HEK293 (cell line): ENCODE measurements around the gene ATF5.

Experiments
- CTCF ChIA-PET: fragments of 350-600 bp; formaldehyde crosslinking; extraction: SDS; loops from one replicate; lab custom pipeline; 2021; ENCODE audit warnings: antibody characterized with exemption; lab: Yijun Ruan, JAX
- POLR2A ChIA-PET: fragments of 300-600 bp; formaldehyde crosslinking; extraction: SDS; loops from one replicate; lab custom pipeline; 2020; ENCODE audit warnings: antibody characterized with exemption, inconsistent platforms; lab: Yijun Ruan, JAX
- H3K27ac ChIP-seq: fragments of 200-500 bp; sonication (Bioruptor generic); 2 replicates; pipeline ENCODE4 v1.5.1; 2014; ENCODE audit warnings: low read depth, low read length, control low read depth, inconsistent platforms; ENCODE audit errors: extremely low read depth
- H3K36me3 ChIP-seq, 2 experiments: fragments of 200-500 bp in 1 of 2; sonication (Bioruptor generic) in 1 of 2; 1 replicate in 1 of 2; 2 replicates in 1 of 2; pipeline ENCODE4 v1.5.1; 2014 to 2017; ENCODE audit warnings: inconsistent platforms in 2 of 2, low read length in 2 of 2; ENCODE audit not compliant: control insufficient read depth in 2 of 2, insufficient read depth in 1 of 2
- H3K4me1 ChIP-seq: fragments of 200-500 bp; sonication (Bioruptor generic); 2 replicates; pipeline ENCODE4 v1.5.1; 2014; ENCODE audit warnings: mild to moderate bottlenecking, low read length, inconsistent platforms; ENCODE audit not compliant: control insufficient read depth, insufficient read depth
- H3K4me3 ChIP-seq: 2 replicates; pipeline ENCODE4 v1.5.1; 2011; ENCODE audit warnings: low read depth, mild to moderate bottlenecking, control low read depth, low read length, moderate library complexity
- H3K9me3 ChIP-seq: fragments of 200-500 bp; sonication (Bioruptor generic); 2 replicates; pipeline ENCODE4 v1.5.1; 2014; ENCODE audit warnings: low read depth, low read length, inconsistent platforms; ENCODE audit not compliant: control insufficient read depth, insufficient read depth
- GLI2 ChIP-seq: fragments of 450-650 bp; formaldehyde crosslinking; IDR thresholded peaks from 2 replicates; pipeline ENCODE4; 2017; ENCODE audit warnings: missing biosample characterization, missing genetic modification characterization, low read depth, borderline replicate concordance
- GLIS1 ChIP-seq: fragments of 450-650 bp; formaldehyde crosslinking; IDR thresholded peaks from 2 replicates; pipeline ENCODE4 v1.5.1; 2016; ENCODE audit warnings: missing biosample characterization, missing genetic modification characterization
- OSR2 ChIP-seq: fragments of 450-650 bp; formaldehyde crosslinking; IDR thresholded peaks from 2 replicates; pipeline ENCODE4 v1.5.1; 2016; ENCODE audit warnings: missing biosample characterization, missing genetic modification characterization
- SCRT1 ChIP-seq: fragments of 450-650 bp; formaldehyde crosslinking; IDR thresholded peaks from 2 replicates; pipeline ENCODE4 v1.5.1; 2016; ENCODE audit warnings: missing biosample characterization, missing genetic modification characterization, borderline replicate concordance
- SP7 ChIP-seq: fragments of 450-650 bp; formaldehyde crosslinking; IDR thresholded peaks from 2 replicates; pipeline ENCODE4 v1.5.1; 2016; ENCODE audit warnings: missing biosample characterization, missing genetic modification characterization
- ZBTB48 ChIP-seq: fragments of 450-650 bp; formaldehyde crosslinking; IDR thresholded peaks from 2 replicates; pipeline ENCODE4 v1.5.1; 2016; ENCODE audit warnings: missing biosample characterization, missing genetic modification characterization
- ZBTB7A ChIP-seq: fragments of 450-650 bp; formaldehyde crosslinking; IDR thresholded peaks from 2 replicates; pipeline ENCODE4 v1.5.1; 2016; ENCODE audit warnings: low read depth, missing biosample characterization, missing genetic modification characterization
- ZFP41 ChIP-seq: fragments of 450-650 bp; formaldehyde crosslinking; IDR thresholded peaks from 2 replicates; pipeline ENCODE4 v1.5.1; 2016; ENCODE audit warnings: missing biosample characterization, missing genetic modification characterization, borderline replicate concordance
- ZNF10 ChIP-seq: fragments of 450-650 bp; formaldehyde crosslinking; IDR thresholded peaks from 2 replicates; pipeline ENCODE4 v1.5.1; 2017; ENCODE audit warnings: missing biosample characterization, missing genetic modification characterization
- ZNF146 ChIP-seq: fragments of 450-650 bp; formaldehyde crosslinking; IDR thresholded peaks from 2 replicates; pipeline ENCODE4 v1.5.1; 2016; ENCODE audit warnings: missing biosample characterization, missing genetic modification characterization
- ZNF175 ChIP-seq: fragments of 450-650 bp; formaldehyde crosslinking; IDR thresholded peaks from 2 replicates; pipeline ENCODE4 v1.5.1; 2016; ENCODE audit warnings: missing biosample characterization, missing genetic modification characterization
- ZNF24 ChIP-seq: fragments of 450-650 bp; formaldehyde crosslinking; IDR thresholded peaks from 2 replicates; pipeline ENCODE4 v1.5.1; 2016; ENCODE audit warnings: missing biosample characterization, missing genetic modification characterization
- ZNF266 ChIP-seq: fragments of 450-650 bp; formaldehyde crosslinking; IDR thresholded peaks from 2 replicates; pipeline ENCODE4 v1.5.1; 2016; ENCODE audit warnings: missing biosample characterization, missing genetic modification characterization, low read depth
- ZNF335 ChIP-seq: fragments of 450-650 bp; formaldehyde crosslinking; conservative IDR thresholded peaks from 2 replicates; pipeline ENCODE4 v1.5.1; 2016; ENCODE audit warnings: missing biosample characterization, missing genetic modification characterization
- ZNF394 ChIP-seq: fragments of 450-650 bp; formaldehyde crosslinking; IDR thresholded peaks from 2 replicates; pipeline ENCODE4 v1.5.1; 2016; ENCODE audit warnings: missing biosample characterization, missing genetic modification characterization, mild to moderate bottlenecking, moderate library complexity, borderline replicate concordance
- ZNF501 ChIP-seq: fragments of 450-650 bp; formaldehyde crosslinking; IDR thresholded peaks from 2 replicates; pipeline ENCODE4 v1.5.1; 2016; ENCODE audit warnings: missing biosample characterization, missing genetic modification characterization
- ZNF510 ChIP-seq: fragments of 450-650 bp; formaldehyde crosslinking; IDR thresholded peaks from 2 replicates; pipeline ENCODE4 v1.5.1; 2018; ENCODE audit warnings: mild to moderate bottlenecking, missing genetic modification characterization, missing biosample characterization; ENCODE audit not compliant: insufficient replicate concordance
- ZNF530 ChIP-seq: fragments of 450-650 bp; formaldehyde crosslinking; IDR thresholded peaks from 2 replicates; pipeline ENCODE4 v1.5.1; 2016; ENCODE audit warnings: low read depth, missing biosample characterization, missing genetic modification characterization
- ZNF549 ChIP-seq: fragments of 450-650 bp; IDR thresholded peaks from 2 replicates; pipeline ENCODE4 v1.5.1; 2018; ENCODE audit warnings: missing biosample characterization, missing genetic modification characterization, mild to moderate bottlenecking, inconsistent platforms, moderate library complexity
- ZNF623 ChIP-seq: fragments of 450-650 bp; formaldehyde crosslinking; IDR thresholded peaks from 2 replicates; pipeline ENCODE4 v1.5.1; 2016; ENCODE audit warnings: missing biosample characterization, missing genetic modification characterization
- ZNF629 ChIP-seq: fragments of 450-650 bp; formaldehyde crosslinking; IDR thresholded peaks from 2 replicates; pipeline ENCODE4 v1.5.1; 2017; ENCODE audit warnings: missing biosample characterization, missing genetic modification characterization
- ZNF837 ChIP-seq: fragments of 450-650 bp; formaldehyde crosslinking; IDR thresholded peaks from 2 replicates; pipeline ENCODE4 v1.5.1; 2016; ENCODE audit warnings: missing biosample characterization, missing genetic modification characterization
- ZSCAN30 ChIP-seq: fragments of 450-650 bp; IDR thresholded peaks from 2 replicates; pipeline ENCODE4 v1.5.1; 2018; ENCODE audit warnings: missing biosample characterization, mild to moderate bottlenecking, missing genetic modification characterization, moderate library complexity
- TF ChIP-seq, protein P1 (sequence below): fragments of 450-650 bp; formaldehyde crosslinking; IDR thresholded peaks from 2 replicates; pipeline ENCODE4 v1.5.1; 2016; ENCODE audit warnings: missing biosample characterization, missing genetic modification characterization, borderline replicate concordance
- TF ChIP-seq, protein P2 (sequence below): fragments of 450-650 bp; formaldehyde crosslinking; IDR thresholded peaks from 2 replicates; pipeline ENCODE4 v1.5.1; 2017; ENCODE audit warnings: missing biosample characterization, missing genetic modification characterization
- TF ChIP-seq, protein P3 (sequence below): fragments of 450-650 bp; formaldehyde crosslinking; IDR thresholded peaks from 2 replicates; pipeline ENCODE4 v1.5.1; 2016; ENCODE audit warnings: missing biosample characterization, missing genetic modification characterization
- TF ChIP-seq, protein P4 (sequence below): sonication (generic); formaldehyde crosslinking; IDR thresholded peaks from 2 replicates; pipeline ENCODE4 v1.8.1; 2022; ENCODE audit warnings: mild to moderate bottlenecking, moderate library complexity, missing genetic modification reagents

ATF5 gene

DNA sequence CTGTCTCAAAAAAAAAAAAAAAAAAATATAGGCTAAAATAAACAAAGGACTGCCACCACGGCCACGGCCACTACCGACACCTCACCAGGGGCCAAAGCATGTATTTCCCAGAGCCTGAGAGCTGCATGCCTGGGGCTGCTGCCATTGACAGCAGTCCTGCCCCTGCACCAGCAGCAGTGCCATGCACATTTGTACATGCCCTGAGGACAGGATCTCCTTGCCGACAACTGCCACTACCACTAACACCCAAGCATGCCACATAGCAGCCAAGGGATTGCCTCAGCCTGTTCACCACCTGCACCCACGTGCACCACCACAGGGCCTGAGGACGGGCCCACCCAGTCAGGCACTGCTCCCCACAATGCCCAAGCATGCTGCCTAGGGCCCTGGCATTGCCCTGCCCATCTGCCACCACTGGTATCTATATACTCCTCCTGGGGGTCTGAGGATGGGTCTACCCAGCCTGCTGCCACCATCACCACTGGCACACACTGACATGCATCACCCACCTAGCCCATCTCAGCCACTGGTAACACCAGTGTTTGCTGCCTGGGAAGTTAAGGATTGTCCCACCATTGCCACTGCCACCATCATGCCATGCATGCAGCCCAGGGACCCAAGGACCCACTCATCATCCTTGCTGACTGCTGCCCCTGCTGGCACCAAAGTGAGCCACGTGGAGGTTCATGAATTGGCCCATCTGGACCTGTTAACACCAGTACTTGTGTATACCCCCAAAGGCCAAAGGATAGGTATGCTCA lies 10.9 kb downstream of the ATF5 start:
- Histone ChIP-seq H3K27ac (no peak overlapping the region), H3K36me3 (no peaks in the 10 kb centered on the region), H3K9me3 (no peaks in the 10 kb centered on the region), H3K4me3 (no peak overlapping the region), H3K4me1 (peaks cover 3% of the 10 kb centered on the region; the same call in 1 of the 2 replicates)
- ChIA-PET CTCF (interaction anchor here (0.6 to 7.6 kb wide), 8 partner anchors 11 to 47 kb away, joined by 3 to 100 read pairs (median 4); partner anchors contain the start of genes ATF5 and NUP62), POLR2A (no interaction called here)
- TF ChIP-seq ZNF24 (tag by site-specific recombination): no peak
- no peak for TF ChIP-seq ZNF629 (tag by site-specific recombination)
- TF ChIP-seq SP7 (tag by site-specific recombination): no peak
- no peak for TF ChIP-seq OSR2 (tag by site-specific recombination)
- no peak for TF ChIP-seq ZBTB7A (tag by site-specific recombination)
- TF ChIP-seq ZFP41 (tag by site-specific recombination): no peak
- TF ChIP-seq, protein P1, sequence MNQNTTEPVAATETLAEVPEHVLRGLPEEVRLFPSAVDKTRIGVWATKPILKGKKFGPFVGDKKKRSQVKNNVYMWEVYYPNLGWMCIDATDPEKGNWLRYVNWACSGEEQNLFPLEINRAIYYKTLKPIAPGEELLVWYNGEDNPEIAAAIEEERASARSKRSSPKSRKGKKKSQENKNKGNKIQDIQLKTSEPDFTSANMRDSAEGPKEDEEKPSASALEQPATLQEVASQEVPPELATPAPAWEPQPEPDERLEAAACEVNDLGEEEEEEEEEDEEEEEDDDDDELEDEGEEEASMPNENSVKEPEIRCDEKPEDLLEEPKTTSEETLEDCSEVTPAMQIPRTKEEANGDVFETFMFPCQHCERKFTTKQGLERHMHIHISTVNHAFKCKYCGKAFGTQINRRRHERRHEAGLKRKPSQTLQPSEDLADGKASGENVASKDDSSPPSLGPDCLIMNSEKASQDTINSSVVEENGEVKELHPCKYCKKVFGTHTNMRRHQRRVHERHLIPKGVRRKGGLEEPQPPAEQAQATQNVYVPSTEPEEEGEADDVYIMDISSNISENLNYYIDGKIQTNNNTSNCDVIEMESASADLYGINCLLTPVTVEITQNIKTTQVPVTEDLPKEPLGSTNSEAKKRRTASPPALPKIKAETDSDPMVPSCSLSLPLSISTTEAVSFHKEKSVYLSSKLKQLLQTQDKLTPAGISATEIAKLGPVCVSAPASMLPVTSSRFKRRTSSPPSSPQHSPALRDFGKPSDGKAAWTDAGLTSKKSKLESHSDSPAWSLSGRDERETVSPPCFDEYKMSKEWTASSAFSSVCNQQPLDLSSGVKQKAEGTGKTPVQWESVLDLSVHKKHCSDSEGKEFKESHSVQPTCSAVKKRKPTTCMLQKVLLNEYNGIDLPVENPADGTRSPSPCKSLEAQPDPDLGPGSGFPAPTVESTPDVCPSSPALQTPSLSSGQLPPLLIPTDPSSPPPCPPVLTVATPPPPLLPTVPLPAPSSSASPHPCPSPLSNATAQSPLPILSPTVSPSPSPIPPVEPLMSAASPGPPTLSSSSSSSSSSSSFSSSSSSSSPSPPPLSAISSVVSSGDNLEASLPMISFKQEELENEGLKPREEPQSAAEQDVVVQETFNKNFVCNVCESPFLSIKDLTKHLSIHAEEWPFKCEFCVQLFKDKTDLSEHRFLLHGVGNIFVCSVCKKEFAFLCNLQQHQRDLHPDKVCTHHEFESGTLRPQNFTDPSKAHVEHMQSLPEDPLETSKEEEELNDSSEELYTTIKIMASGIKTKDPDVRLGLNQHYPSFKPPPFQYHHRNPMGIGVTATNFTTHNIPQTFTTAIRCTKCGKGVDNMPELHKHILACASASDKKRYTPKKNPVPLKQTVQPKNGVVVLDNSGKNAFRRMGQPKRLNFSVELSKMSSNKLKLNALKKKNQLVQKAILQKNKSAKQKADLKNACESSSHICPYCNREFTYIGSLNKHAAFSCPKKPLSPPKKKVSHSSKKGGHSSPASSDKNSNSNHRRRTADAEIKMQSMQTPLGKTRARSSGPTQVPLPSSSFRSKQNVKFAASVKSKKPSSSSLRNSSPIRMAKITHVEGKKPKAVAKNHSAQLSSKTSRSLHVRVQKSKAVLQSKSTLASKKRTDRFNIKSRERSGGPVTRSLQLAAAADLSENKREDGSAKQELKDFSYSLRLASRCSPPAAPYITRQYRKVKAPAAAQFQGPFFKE (tag by site-specific recombination): no peak
- TF ChIP-seq, protein P2, sequence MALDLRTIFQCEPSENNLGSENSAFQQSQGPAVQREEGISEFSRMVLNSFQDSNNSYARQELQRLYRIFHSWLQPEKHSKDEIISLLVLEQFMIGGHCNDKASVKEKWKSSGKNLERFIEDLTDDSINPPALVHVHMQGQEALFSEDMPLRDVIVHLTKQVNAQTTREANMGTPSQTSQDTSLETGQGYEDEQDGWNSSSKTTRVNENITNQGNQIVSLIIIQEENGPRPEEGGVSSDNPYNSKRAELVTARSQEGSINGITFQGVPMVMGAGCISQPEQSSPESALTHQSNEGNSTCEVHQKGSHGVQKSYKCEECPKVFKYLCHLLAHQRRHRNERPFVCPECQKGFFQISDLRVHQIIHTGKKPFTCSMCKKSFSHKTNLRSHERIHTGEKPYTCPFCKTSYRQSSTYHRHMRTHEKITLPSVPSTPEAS: no peak
- no peak for TF ChIP-seq ZNF510 (tag by site-specific recombination)
- no peak for TF ChIP-seq GLI2 (tag by site-specific recombination)
- TF ChIP-seq GLIS1 (tag by site-specific recombination): no peak
- TF ChIP-seq ZNF623 (tag by site-specific recombination): no peak
- no peak for TF ChIP-seq ZNF335 (tag by site-specific recombination)
- TF ChIP-seq SCRT1 (tag by site-specific recombination): no peak
- TF ChIP-seq ZNF10: no peak
- TF ChIP-seq ZNF146 (tag by site-specific recombination): no peak
- TF ChIP-seq ZNF175: no peak

DNA sequence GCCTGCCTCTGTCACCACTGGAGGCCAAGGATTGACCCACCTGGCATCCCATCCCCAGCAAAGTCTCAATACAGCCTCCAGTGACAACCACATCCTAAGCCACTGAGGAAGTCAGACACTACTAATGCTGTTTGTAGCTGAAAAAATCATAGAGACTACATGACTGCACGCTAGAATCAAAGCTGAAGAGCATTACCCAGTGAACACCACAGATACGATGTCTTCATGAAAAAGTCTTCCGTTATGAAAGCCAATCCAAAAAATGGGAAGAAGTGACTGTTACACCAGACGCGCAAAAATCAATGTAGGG lies 11.4 kb downstream of the ATF5 start:
- H3K4me1 ChIP-seq: peaks cover 3% of the 10 kb centered on the region; the same call in 1 of the 2 replicates
- H3K4me3 ChIP-seq: no peak overlapping the region
- H3K36me3 ChIP-seq: no peaks in the 10 kb centered on the region
- H3K9me3 ChIP-seq: no peaks in the 10 kb centered on the region
- ChIA-PET POLR2A (no interaction called here), CTCF (interaction anchor here (0.8 to 6.8 kb wide), 4 partner anchors 11 to 46 kb away, joined by 3 to 100 read pairs (median 4); partner anchors contain the start of gene NUP62)
- no peak overlapping the region for H3K27ac ChIP-seq
- no peak for TF ChIP-seq ZBTB48 (tag by site-specific recombination)
- TF ChIP-seq ZNF266 (tag by site-specific recombination): no peak
- TF ChIP-seq ZNF549: no peak
- TF ChIP-seq ZNF837 (tag by site-specific recombination): no peak
- TF ChIP-seq ZNF394 (tag by site-specific recombination): no peak
- TF ChIP-seq, protein P3, sequence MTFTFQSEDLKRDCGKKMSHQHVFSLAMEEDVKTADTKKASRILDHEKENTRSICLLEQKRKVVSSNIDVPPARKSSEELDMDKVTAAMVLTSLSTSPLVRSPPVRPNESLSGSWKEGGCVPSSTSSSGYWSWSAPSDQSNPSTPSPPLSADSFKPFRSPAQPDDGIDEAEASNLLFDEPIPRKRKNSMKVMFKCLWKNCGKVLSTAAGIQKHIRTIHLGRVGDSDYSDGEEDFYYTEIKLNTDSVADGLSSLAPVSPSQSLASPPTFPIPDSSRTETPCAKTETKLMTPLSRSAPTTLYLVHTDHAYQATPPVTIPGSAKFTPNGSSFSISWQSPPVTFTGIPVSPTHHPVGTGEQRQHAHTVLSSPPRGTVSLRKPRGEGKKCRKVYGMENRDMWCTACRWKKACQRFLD (tag by site-specific recombination): no peak
- no peak for TF ChIP-seq ZNF501 (tag by site-specific recombination)
- TF ChIP-seq ZNF530 (tag by site-specific recombination): no peak
- TF ChIP-seq ZSCAN30 (tag by site-specific recombination): no peak
- TF ChIP-seq, protein P4, sequence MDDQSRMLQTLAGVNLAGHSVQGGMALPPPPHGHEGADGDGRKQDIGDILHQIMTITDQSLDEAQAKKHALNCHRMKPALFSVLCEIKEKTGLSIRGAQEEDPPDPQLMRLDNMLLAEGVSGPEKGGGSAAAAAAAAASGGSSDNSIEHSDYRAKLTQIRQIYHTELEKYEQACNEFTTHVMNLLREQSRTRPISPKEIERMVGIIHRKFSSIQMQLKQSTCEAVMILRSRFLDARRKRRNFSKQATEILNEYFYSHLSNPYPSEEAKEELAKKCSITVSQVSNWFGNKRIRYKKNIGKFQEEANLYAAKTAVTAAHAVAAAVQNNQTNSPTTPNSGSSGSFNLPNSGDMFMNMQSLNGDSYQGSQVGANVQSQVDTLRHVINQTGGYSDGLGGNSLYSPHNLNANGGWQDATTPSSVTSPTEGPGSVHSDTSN: no peak
